ENCODE results near the gene HDAC9.

Gene HDAC9

DNA sequence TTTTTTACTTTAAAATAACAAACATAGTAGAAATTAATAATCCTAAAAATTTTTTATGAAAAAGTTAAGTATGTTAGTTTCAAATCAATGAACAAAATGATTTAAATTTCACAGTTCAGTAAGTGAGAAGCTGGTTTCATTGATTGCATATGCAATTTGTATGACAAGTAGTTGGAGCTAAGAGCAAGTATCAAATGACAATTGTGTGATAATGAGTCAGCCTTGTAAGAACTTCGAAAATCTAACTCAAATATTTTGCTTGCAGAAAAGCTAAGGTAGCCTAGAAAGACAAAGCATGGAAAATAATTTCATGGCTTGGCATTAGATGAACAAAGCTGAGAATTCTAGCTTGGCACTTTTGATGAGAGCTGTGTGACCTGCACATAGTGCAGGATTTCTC is 111.5 kb downstream of the HDAC9 start:
- no peak for DNase-seq

DNA sequence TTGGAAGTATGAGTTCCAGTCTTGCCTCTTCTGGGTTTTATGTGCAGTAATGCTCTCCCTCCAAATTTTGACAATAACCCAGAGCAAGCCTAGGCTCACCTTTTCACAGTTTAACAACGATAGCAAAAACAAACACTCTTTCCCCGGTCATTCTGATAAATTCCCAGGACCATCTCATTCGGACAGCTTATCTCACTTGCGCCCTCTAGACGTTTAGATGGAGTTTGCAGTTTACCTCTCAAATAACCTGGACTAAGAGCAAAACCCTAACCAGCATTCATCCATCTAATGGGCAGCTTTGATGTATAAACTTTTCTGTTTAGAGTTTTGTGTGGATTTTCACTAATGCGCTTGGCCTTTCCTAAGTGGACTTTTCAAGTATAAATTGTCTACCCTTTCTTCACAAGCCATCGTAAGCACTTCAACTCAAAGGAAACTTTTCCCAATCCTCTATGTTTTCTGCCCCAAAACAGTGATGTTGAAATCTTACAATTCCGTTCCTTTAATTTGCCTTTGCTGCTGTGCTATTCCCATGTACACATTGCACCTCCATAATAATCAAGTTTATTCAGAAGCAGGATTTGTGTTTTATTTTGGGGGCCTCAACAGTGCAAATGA is 114.9 kb downstream of the HDAC9 start:
- DNase-seq, result no peak

DNA sequence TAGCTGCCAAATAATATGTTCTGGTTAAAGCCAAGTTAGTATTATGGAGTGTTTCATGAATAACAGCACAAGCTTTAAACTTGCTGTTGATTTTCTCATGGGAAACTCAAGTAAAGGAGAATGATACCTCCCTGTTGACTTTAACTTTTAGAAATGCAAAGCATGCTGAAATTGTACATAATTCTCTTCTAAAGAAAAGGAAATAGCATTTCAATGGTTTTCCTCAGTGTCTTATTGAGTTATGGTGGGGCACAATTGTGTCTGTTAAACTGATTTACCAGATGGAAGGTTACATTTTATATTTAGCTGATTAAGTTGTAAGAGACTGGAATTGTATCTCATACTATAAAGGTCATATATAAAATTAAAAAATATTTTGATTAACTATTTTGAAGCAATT is 119.3 kb downstream of the HDAC9 start:
- no peak for DNase-seq

DNA sequence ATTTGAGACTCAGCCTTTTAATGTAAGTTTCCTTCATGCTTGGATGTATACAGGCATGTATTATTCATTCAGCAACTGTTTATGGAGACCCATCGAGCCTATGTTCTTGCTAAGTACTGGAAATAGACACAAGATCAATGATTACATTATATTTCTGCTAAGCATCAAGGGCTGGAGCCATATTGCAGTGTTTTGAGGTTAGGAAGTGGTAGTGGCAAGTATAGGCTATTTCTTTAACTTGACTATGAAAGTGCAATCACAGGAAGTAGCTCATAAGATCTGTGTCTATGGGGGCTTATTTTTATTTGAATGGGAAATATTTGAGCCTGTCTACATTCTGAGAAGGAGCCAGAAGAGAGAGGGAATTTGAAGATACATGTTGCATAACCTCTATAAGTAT is 123.8 kb downstream of the HDAC9 start:
- no peak for DNase-seq

DNA sequence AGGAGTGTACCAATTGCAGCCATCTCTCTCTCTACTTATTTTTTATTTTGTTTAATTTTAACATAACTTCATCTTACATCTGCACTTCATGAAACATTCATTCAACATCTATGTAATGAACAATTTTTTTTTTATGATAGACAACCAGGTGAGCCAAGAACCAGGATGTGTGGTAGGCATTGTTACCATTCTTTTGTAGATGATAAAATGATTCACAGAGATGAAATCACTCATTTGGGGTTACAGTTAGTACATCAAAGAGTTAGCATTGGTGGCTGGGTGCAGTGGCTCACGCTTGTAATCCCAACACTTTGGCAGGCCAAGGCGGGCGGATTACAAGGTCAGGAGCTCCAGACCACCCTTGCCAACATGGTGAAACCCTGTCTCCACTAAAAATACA is 127.8 kb downstream of the HDAC9 start:
- no peak for DNase-seq

DNA sequence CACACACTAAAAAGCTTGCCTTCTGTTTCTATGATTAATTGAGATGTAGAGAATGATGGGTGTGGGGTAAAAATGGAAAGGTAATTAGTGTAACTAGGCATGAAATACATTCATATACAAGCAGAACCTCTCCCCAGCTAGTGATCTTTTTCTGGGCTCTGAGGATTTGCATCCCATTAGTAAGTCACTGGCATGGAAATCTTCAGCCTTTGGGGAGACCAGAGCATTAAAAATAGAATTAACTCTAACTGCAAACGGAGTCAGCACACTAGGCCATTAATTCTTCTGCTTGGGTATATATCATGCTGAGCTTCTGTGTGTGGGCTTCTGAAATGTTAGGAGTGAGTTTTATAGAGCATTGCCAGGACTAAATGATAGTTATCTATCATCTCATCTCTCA is 128.9 kb downstream of the HDAC9 start:
- no peak for DNase-seq

DNA sequence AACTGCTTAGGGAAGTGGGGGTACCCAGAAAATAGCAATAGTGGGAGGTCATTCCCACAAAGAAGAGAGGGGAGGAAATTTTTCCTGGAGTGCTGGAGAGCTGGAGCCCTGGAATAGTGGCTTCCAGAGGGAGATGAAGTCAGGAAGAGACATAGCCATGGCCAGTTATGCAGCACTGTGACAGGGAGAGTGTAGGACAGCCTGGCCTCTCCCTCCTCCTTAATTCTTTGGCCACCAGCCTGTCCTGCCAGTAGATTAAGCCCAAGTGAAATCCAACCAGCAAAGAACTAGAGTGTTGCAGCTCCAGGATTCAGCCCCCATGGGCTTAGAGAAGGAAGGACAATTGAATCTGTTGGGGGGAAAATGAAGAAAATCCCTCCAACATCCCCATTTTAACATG is 130.5 kb downstream of the HDAC9 start:
- no peak for DNase-seq

DNA sequence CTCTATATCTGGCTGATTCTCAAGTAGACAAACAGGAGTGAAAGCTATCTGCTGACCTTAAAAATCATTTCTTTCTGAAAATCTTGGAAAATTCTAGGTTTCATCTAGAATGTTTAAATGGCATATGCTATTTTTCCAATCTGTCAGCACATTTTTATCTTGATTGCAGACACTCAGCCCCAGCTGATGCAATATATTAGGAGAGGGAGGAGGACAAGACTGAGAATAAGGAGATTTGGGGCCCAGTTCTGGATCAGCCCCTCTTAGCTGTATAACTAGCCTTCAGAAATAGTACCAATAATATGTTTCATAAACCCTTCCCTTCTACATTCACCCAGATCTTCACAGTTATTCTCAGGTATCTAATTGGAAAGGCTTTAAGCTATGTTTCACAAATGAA is 131.2 kb downstream of the HDAC9 start:
- no peak for DNase-seq

DNA sequence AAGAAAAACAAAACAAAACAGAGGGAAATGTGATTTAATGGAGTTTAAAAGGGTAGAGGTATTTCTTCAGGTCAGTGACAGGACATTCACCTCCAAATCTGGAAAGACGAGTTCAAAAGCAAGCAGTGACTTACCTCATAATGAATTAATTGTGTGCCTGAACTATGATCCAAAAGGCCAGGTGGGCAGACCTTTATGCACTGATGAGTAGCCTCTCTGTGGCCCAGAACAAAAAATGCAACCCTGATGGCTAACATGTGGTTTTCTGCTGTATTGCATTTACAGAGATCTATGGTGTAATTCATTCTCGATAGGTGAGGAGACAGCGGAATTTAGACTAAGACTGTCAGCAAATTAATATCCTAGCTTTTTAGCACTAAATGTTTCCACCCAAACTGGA is 142.0 kb downstream of the HDAC9 start:
- no peak for DNase-seq

DNA sequence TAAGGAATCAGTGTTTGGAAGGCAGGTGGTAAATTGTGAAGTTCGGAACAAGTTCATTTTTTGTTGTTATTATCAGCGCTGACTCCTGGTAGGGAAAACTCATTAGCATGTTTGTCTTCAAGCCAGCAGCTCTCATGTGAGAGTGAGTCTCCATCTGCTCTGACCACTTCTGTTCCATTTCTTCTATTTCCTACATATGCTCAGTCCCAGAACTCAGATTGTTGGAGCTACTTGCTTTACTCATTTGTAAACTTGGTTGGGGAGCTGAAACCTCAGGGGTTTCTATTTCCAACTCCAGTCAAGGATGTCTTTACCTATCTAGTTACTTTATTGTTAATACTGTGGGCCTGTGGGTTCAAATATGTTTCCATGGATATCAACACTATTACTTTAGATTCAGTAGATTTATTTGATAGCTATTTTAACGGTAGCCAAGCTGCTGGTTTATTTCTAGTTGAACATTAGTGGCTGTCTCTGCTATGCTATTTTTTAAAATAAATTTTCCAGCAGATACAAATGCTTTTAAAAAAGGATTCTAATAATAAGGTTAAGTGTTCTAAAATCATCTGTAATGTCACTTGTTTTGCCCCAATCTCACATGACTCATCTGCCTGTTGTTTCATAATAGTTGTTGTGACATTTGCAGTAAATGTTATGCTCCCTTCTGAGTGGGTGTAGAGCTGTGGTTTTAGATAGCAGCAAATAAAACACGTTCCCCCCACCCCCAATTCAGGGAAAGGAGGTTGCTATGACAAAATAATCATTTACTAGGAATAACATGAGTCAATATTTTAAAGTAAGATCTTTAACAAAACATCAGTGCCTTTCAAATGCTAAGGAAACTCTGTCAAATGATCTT is 143.3 kb downstream of the HDAC9 start:
- peak; percentile 24 for DNase-seq

DNA sequence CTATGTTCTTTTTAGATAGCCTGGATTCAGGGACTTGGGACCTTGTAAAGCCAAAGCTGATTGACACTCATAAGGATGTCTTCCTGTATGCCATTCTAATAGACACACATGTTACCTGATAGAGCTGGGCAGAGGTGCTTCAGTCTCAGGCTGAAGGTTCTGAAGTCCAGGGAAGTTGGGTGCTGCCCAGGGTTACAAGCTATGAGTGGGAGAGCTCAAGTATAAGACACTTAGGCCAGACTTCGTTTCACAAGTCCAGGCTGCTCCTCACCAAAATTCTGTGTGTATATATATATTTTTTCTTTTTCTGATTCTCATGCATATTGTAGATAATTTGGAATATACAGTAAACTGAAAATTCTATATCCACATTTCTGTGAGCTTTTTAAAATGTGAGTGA is 144.2 kb downstream of the HDAC9 start:
- no peak for DNase-seq

DNA sequence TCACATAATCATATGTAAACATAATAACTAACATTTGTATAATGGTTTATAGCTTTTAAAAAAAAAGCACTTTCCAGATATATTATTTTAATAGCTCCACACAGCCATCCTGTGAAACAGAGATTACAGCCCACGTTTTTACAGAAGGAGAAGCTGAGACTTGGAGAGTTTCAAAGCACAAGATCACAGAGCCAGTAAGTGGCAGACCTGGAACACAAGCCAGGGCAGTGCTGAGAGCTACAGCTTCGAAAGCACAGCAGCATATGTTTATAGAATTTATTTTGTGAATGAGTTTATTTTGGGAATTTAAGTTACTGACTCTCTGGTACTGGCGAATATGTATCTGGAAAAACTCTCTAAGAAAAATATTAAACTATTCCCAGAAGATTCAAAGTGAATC is 149.4 kb downstream of the HDAC9 start:
- no peak for DNase-seq

DNA sequence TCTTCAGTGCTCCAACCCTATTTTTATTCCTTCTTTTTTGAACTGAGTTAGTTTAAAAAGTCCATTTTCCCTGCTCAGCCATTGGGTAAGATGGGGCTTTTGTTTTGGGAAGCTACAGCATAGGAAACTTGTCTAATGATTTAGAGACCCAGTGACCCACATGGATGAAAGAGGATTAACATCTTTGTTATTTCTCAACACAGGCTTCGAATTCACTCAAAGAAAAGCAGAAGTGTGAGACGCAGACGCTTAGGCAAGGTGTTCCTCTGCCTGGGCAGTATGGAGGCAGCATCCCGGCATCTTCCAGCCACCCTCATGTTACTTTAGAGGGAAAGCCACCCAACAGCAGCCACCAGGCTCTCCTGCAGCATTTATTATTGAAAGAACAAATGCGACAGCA is 152.0 kb downstream of the HDAC9 start:
- no peak for DNase-seq

DNA sequence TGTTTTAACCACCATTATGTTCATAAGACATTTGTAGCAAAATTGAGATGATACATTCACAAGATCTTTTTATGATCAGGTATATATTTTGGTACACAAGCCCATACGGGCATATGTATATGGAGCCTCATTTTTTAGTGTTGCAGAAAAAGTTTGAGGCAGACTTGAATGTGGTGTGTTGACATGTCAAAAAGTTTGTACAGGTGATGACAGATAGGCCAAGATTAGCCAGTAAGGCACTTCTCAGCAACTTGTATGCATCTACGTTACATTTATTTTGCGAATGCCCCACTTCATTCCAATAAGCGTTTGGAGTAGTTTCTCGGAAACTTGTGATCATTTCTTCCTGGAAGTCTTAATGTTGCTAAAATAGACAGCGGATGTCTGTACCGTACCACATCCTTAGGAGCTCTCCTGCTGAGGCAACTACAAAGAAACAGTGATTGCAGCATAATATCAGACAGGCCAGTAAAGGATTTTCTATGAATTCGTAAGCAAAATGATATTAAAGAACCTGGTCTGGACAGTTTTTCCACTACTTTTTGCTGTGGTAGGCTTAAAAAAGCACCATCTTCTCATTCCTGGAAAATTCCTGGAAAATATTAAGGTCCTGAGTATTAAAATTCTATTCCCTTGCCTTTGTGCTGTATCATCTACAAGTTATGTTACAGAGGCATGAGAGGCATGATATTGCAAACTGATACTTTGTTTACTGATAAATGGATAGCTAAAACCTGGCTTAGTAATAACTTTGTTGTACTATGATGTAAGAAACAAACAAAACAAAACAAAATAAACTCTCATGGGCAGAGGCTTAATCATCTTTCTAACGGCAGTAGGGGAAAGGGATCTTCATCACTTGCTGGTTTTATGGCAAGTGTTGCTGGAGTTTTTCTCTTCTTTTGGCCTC is 153.6 kb downstream of the HDAC9 start:
- DNase-seq, result no peak

DNA sequence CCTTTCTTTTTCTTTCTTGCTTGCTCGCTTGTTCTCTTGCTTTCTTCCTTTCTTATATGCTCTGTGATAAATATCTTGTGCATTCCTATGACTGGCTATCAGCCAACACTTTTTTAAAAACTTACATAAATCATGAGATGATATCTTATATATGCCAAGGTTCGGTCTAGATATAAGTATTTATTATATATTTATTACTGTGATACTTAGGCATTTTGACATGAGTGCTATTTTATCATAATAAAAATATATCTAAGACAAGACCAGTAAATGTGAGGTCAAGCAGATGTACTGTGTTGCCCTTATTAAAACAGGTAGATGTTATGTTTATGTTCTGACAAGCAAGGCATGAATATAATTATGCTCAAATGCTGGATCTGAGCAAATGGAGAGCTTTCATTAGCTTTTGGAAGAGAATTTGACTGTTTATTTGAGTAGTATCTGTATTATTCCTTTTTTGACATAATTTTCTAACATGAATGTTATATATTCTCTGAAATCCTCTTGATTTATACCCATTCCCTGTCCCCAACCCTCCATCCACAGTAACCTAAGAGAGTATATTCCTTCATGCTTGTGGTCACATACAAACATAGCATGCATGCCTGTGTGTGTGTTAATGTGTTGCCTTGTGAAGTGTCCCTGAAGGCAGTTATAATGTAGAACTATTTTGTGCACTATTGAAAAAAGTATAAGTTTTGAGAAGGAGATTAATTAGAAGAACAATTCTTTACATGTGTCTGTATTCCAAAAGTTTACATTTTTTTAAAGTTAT is 158.0 kb downstream of the HDAC9 start:
- no peak for DNase-seq

DNA sequence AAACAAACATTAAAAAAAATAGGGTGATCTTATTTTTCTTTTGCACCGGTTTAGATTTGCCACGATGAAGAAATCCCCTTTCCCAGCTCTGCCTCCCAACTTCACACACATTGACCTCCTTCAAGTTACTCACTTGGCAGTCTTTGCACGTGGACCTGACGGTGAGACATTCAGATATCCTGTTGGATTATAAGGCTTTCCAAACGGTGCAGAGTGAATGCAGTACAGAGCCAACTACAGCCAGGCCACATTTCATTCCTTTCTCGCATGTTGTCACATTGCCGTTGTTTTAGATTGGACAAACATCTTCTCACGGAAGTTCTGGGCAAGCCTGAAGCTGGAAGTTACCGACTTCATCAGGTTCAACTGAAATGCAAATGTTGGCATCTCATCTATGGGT is 159.2 kb downstream of the HDAC9 start:
- no peak for DNase-seq

DNA sequence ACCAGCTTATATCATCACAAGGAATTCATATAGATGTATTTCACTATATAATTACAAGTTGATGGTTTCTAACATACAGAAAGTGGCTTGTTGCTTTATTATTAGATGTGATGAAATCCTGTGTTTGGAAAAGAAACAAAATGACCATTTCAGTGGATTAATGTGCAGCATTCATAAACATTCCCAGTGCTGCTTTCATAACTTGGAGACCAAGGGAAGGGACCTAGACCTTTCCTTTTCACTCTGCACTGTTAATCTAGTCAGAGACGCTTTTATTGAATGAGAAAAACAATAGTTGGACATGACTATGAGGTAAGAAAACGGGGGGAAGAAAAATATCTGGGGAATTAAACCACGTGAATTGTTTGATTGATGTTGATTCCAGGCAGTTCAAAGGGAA is 160.0 kb downstream of the HDAC9 start:
- no peak for DNase-seq

DNA sequence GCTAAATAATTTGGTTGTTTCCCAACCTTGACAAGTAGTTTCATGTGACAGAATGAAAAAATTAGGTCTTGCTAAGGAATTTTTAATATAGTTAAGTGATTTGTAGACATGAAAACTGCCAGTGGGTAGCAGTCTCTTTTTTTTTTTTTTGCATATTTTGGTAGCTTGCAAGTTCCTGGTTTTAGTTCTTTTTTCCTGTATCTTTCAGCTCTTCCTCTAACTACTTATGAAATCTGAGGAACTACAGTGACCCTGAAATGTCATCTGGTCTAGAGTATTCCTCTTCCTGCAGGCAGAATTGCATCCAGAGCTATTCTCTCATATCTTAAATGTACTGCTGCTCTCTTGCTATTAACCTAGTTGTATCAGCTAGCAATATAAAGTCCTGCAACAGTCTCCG is 160.4 kb downstream of the HDAC9 start:
- no peak for DNase-seq

DNA sequence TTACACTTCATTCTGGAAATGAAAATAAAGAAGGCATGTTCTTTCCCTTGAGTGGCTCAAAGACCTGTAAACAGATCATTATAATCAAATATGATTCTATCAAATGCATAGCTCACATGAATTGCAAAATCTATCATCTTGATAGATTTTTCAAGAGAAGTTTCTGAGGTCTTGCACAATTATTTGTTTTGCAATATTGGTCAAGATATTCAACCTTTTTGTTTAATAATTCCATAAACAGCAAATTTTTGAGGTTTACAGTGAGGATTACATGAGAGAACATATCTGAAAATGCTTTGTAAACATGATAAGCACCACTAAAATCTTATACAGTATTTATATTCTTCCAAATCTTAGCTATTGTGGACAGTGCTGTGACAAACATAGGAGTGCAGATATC is 160.8 kb downstream of the HDAC9 start:
- no peak for DNase-seq

DNA sequence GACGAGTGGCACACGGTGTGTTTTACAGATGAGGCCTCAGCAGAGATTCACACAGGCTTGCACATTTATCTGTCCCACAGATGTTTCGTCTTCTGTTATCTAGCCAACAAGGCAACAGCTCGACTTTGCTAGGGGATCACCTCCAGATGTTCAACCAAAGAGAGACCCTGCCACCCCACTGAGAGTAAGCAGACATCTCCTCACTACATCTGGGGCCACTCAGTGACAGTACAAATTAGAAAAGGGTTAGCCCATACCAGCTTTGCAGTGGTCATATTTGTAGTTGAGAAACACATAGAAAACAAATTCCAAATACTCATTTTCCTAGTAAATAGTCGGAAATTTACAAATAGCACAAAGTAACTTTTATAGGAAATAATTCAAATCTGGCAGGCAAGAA is 164.2 kb downstream of the HDAC9 start:
- no peak for DNase-seq

DNA sequence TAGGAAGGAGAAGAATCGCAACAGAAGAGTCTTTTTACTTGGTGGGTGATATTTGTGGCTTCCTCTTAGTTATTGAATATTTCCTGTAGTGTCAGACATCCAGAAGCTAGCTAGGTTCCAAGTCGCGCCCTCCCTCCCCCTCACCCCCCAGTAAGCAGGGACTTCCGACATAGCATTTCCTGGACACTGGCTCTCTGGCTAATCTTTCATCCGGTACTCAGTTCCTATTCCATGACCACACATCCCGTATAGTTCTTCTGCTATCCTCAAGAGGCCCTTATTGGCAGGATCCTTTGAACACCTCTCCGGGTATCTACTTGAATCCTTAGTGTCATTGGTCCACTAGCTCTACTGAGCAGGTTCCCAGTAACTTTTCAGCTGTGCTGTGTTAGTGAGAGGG is 167.8 kb downstream of the HDAC9 start:
- DNase-seq, result no peak

DNA sequence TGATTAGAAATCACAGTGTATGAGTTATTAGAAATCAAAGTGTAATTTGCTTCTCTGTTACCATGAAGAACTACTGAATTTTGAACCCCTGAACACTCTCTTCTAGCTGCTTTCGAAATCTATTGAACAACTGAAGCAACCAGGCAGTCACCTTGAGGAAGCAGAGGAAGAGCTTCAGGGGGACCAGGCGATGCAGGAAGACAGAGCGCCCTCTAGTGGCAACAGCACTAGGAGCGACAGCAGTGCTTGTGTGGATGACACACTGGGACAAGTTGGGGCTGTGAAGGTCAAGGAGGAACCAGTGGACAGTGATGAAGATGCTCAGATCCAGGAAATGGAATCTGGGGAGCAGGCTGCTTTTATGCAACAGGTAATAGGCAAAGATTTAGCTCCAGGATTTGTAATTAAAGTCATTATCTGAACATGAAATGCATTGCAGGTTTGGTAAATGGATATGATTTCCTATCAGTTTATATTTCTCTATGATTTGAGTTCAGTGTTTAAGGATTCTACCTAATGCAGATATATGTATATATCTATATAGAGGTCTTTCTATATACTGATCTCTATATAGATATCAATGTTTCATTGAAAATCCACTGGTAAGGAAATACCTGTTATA is 170.7 kb downstream of the HDAC9 start:
- DNase-seq, result peak; percentile 61

DNA sequence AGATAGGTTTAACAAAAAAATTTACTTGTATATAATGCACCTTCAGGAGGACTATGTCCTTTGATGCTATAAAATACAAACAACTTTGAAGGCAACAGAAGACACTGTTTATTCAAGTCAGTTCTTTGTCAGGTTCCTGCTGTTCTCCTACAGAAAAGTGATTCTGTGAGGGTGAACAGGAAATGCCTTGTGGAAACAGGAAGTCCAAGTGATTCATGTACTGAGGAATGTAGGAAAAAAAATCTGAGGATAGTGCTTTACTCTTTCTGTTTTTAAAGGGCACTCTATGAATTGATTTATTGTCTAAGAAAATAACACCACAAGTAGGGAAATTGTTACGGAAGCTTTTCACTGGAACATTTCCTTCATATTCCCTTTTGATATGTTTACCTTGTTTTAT is 171.9 kb downstream of the HDAC9 start:
- no peak for DNase-seq
